Measurements from ENCODE around the gene ATP5F1D.

The ATP5F1D gene

GRCh38 chr19:1220976-1221903 lies 20.3 kb upstream of the ATP5F1D start:
- DNase-seq: peak; percentile 38

- no peak for DNase-seq
These were observed 19.7 kb upstream of the ATP5F1D start for GRCh38 chr19:1221904-1222255.

- DNase-seq: no peak
These were observed 19.2 kb upstream of the ATP5F1D start for GRCh38 chr19:1222394-1222793.

GRCh38 chr19:1223018-1223855 lies 18.3 kb upstream of the ATP5F1D start:
- peak; percentile 48 for DNase-seq

- DNase-seq: no peak
These were observed 17.3 kb upstream of the ATP5F1D start for GRCh38 chr19:1224047-1224825.

GRCh38 chr19:1224847-1225246 lies 16.7 kb upstream of the ATP5F1D start:
- DNase-seq: no peak

- no peak for DNase-seq
These were observed 15.9 kb upstream of the ATP5F1D start for GRCh38 chr19:1225440-1226226.

GRCh38 chr19:1226227-1226518 lies 15.4 kb upstream of the ATP5F1D start:
- no peak for DNase-seq

GRCh38 chr19:1226522-1227303 lies 14.8 kb upstream of the ATP5F1D start:
- DNase-seq: no peak

- DNase-seq: no peak
These were observed 14.1 kb upstream of the ATP5F1D start for GRCh38 chr19:1227304-1228054.

GRCh38 chr19:1228161-1228957 lies 13.2 kb upstream of the ATP5F1D start:
- DNase-seq: no peak

- no peak for DNase-seq
These were observed 12.3 kb upstream of the ATP5F1D start for GRCh38 chr19:1229056-1229923.

- DNase-seq: no peak
These were observed 11.4 kb upstream of the ATP5F1D start for GRCh38 chr19:1229924-1230782.

GRCh38 chr19:1230783-1231489 lies 10.6 kb upstream of the ATP5F1D start:
- no peak for DNase-seq

- DNase-seq: no peak
These were observed 9.6 kb upstream of the ATP5F1D start for GRCh38 chr19:1231729-1232637.

- DNase-seq: peak; percentile 50
These were observed 8.9 kb upstream of the ATP5F1D start for GRCh38 chr19:1232652-1233072.

Data from EL (cell line).